Anterior cingulate cortex (tissue), 58 donors: ENCODE data around the gene APBB1IP.
"Not testable (repeated sequence)": the region's sequence is repeated elsewhere in the genome, so short reads cannot be mapped to it uniquely, and the experiment has no call there.

ENCODE experiments used
- DNase-seq, 58 donors: peaks; one replicate each; lab custom pipeline; 2025; lab: John Stamatoyannopoulos, UW

APBB1IP gene

GRCh38 chr10:26439406-26440087, 1.4 kb downstream of the APBB1IP start:
- DNase-seq: no peak

GRCh38 chr10:26440088-26440470, 1.9 kb downstream of the APBB1IP start:
- DNase-seq: no peak

- no peak for DNase-seq
Observed at GRCh38 chr10:26441491-26442214, 3.5 kb downstream of the APBB1IP start.

- DNase-seq: no peak
Observed at GRCh38 chr10:26445411-26446031, 7.4 kb downstream of the APBB1IP start.

GRCh38 chr10:26446258-26446657, 8.1 kb downstream of the APBB1IP start:
- no peak for DNase-seq

- DNase-seq: no peak
Observed at GRCh38 chr10:26448292-26448691, 10.2 kb downstream of the APBB1IP start.

GRCh38 chr10:26448706-26449435, 10.7 kb downstream of the APBB1IP start:
- no peak for DNase-seq

GRCh38 chr10:26449726-26450125, 11.6 kb downstream of the APBB1IP start:
- DNase-seq: no peak

GRCh38 chr10:26451903-26452302, 13.8 kb downstream of the APBB1IP start:
- no peak for DNase-seq

GRCh38 chr10:26453850-26454249, 15.7 kb downstream of the APBB1IP start:
- no peak for DNase-seq

- DNase-seq: no peak
Observed at GRCh38 chr10:26454891-26455290, 16.8 kb downstream of the APBB1IP start.

- no peak for DNase-seq
Observed at GRCh38 chr10:26455567-26456315, 17.6 kb downstream of the APBB1IP start.

GRCh38 chr10:26457088-26457487, 18.9 kb downstream of the APBB1IP start:
- DNase-seq: no peak

GRCh38 chr10:26460736-26461135, 22.6 kb downstream of the APBB1IP start:
- DNase-seq: no peak

- no peak for DNase-seq
Observed at GRCh38 chr10:26463986-26464385, 25.8 kb downstream of the APBB1IP start.

GRCh38 chr10:26464632-26465280, 26.6 kb downstream of the APBB1IP start:
- no peak for DNase-seq

GRCh38 chr10:26466531-26466930, 28.4 kb downstream of the APBB1IP start:
- not testable (repeated sequence) for DNase-seq

- no peak for DNase-seq
Observed at GRCh38 chr10:26467639-26468038, 29.5 kb downstream of the APBB1IP start.

- DNase-seq: no peak
Observed at GRCh38 chr10:26468291-26468690, 30.1 kb downstream of the APBB1IP start.

GRCh38 chr10:26468700-26469099, 30.6 kb downstream of the APBB1IP start:
- no peak for DNase-seq
